ENCODE data around the gene EXOC2.

EXOC2 gene

DNA sequence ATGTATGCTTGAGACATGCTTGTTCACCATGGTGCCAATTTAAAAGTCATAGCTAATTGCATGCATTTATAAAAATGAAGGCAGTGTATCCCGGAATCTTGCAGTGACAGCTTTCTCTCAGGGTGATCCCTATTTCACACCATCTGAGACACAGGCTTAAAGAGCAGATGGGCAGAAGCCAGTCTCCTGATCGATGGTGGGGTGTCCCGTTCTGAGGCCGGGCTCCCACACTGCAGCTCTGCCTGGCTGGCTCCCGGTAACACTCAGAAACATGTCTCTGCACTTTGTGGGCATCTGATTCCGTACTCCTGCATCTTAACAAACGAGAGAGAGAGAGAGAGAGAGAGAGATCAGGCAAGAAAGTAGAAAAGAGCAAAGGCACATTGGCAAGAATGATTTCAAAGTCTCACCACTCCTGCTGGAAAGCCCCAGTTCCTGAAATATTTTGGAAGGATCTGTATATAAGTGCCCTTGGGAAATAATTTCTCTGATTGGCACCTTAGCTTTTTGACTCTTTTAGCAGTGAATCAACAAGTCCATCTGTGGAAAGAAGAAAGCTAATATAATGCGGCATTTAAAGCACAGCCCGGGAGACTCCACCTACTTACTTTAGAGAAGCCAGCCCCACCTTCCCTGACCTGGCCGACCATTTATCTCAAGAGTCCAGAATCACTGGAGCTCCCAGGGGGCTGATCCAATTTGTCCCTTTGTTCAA, 36.8 kb upstream of the EXOC2 start:
- in situ Hi-C loops (cut with HindIII; ENCODE audit: low sequenced_read_pairs): no loop called here
- DNase-seq (ENCODE audit: low read depth): no peak
- TF ChIP-seq, protein P1, sequence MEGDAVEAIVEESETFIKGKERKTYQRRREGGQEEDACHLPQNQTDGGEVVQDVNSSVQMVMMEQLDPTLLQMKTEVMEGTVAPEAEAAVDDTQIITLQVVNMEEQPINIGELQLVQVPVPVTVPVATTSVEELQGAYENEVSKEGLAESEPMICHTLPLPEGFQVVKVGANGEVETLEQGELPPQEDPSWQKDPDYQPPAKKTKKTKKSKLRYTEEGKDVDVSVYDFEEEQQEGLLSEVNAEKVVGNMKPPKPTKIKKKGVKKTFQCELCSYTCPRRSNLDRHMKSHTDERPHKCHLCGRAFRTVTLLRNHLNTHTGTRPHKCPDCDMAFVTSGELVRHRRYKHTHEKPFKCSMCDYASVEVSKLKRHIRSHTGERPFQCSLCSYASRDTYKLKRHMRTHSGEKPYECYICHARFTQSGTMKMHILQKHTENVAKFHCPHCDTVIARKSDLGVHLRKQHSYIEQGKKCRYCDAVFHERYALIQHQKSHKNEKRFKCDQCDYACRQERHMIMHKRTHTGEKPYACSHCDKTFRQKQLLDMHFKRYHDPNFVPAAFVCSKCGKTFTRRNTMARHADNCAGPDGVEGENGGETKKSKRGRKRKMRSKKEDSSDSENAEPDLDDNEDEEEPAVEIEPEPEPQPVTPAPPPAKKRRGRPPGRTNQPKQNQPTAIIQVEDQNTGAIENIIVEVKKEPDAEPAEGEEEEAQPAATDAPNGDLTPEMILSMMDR (IDR thresholded peaks at IDR 0.05; ENCODE audit: low read depth, low read length, missing control alignments): no peak
- H3K4me3 ChIP-seq (ENCODE audit: low read depth, low read length): no peak overlapping the region

- in situ Hi-C loops (cut with HindIII; ENCODE audit: low sequenced_read_pairs): no loop called here
- TF ChIP-seq, protein P1 (IDR thresholded peaks at IDR 0.05; ENCODE audit: low read depth, low read length, missing control alignments): no peak
- no peak overlapping the region for H3K4me3 ChIP-seq (ENCODE audit: low read depth, low read length)
- no peak for DNase-seq (ENCODE audit: low read depth)
Observed at GRCh38 chr6:727856-728255, 34.9 kb upstream of the EXOC2 start.

GRCh38 chr6:723540-723939, 30.6 kb upstream of the EXOC2 start:
- in situ Hi-C loops (cut with HindIII; ENCODE audit: low sequenced_read_pairs): no loop called here
- DNase-seq (ENCODE audit: low read depth): no peak
- H3K4me3 ChIP-seq (ENCODE audit: low read depth, low read length): no peak overlapping the region
- TF ChIP-seq, protein P1 (IDR thresholded peaks at IDR 0.05; ENCODE audit: low read depth, low read length, missing control alignments): peak; percentile 35

GRCh38 chr6:722608-723007, 29.7 kb upstream of the EXOC2 start:
- peak; percentile 80 for DNase-seq (ENCODE audit: low read depth)
- TF ChIP-seq, protein P1 (IDR thresholded peaks at IDR 0.05; ENCODE audit: low read depth, low read length, missing control alignments): no peak
- no peak overlapping the region for H3K4me3 ChIP-seq (ENCODE audit: low read depth, low read length)
- in situ Hi-C loops (cut with HindIII; ENCODE audit: low sequenced_read_pairs): no loop called here

- TF ChIP-seq, protein P1 (IDR thresholded peaks at IDR 0.05; ENCODE audit: low read depth, low read length, missing control alignments): peak; percentile 95
- H3K4me3 ChIP-seq (ENCODE audit: low read depth, low read length): no peak overlapping the region
- DNase-seq (ENCODE audit: low read depth): peak; percentile 61
- in situ Hi-C loops (cut with HindIII; ENCODE audit: low sequenced_read_pairs): no loop called here
Observed at GRCh38 chr6:722077-722524, 29.2 kb upstream of the EXOC2 start.

DNA sequence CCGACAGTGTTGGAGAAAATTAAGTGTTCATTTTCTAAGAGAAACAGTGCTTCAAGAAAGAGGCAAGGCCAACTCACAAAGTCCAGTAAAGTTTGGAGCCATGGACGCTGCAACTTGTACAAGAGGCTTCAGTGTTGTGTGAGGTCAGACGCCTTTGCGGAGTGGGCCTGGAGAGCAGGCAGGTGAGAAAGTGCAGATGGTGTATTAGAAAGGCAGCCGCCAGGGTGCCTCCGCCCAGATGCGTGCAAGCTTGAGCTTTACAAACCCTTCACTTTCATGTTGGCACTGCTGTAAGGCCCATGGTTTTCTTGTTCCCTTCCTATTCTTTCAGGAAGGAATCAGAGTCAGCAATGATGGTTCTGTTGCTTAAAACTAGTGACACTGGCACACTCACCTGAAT, 25.4 kb upstream of the EXOC2 start:
- H3K4me3 ChIP-seq (ENCODE audit: low read depth, low read length): no peak overlapping the region
- in situ Hi-C loops (cut with HindIII; ENCODE audit: low sequenced_read_pairs): no loop called here
- TF ChIP-seq, protein P1 (IDR thresholded peaks at IDR 0.05; ENCODE audit: low read depth, low read length, missing control alignments): no peak
- DNase-seq (ENCODE audit: low read depth): no peak
